GM12872 (cell line): ENCODE data around the gene AGAP1.

ENCODE experiments used
- CTCF ChIP-seq: IDR thresholded peaks from 3 replicates; pipeline ENCODE4 v1.5.1; 2011; ENCODE audit warnings: low read depth, mild to moderate bottlenecking, low read length, moderate library complexity; ENCODE audit not compliant: insufficient read depth

AGAP1 gene

GRCh38 chr2:235810252-235810651 lies 316.4 kb downstream of the AGAP1 start:
- TF ChIP-seq CTCF: no peak

- no peak for TF ChIP-seq CTCF
Measured at GRCh38 chr2:235810846-235811245, 317.0 kb downstream of the AGAP1 start.

- no peak for TF ChIP-seq CTCF
Measured at GRCh38 chr2:235811446-235812184, 317.8 kb downstream of the AGAP1 start.

- TF ChIP-seq CTCF: no peak
Measured at GRCh38 chr2:235812185-235812665, 318.4 kb downstream of the AGAP1 start.

GRCh38 chr2:235813398-235813797 lies 319.6 kb downstream of the AGAP1 start:
- TF ChIP-seq CTCF: no peak

- no peak for TF ChIP-seq CTCF
Measured at GRCh38 chr2:235820571-235820970, 326.7 kb downstream of the AGAP1 start.

GRCh38 chr2:235824331-235824730 lies 330.5 kb downstream of the AGAP1 start:
- no peak for TF ChIP-seq CTCF
